Activated naive CD4-positive, alpha-beta T cell treated with anti-CD3 and anti-CD28 coated beads, Interleukin-2, amount 50 U/mL, for 16 hours (primary cell): ENCODE results near the gene SFT2D2.

Source experiments
- DNase-seq: peaks from one replicate; pipeline ENCODE4 v3.0.0-alpha.2; 2020

The SFT2D2 gene

DNA sequence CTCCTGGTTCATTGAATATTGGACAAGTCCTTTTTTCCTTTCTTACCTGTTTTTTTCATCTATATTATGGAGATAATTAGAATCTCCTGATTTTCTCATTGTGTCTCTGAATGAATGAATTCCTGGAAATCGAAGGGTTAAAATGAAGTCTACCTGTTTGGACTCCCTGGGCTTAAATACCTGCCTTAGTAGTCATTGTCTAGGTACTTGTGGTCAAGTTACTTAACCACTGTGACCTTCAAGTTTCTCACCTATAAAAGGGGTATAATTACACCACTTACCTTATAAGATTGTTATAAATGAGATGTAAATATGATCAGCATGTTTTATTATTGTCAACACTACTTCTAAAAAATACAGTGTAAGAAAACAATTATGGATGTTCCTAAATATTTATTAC, 45.8 kb downstream of the SFT2D2 start:
- DNase-seq, result no peak

DNA sequence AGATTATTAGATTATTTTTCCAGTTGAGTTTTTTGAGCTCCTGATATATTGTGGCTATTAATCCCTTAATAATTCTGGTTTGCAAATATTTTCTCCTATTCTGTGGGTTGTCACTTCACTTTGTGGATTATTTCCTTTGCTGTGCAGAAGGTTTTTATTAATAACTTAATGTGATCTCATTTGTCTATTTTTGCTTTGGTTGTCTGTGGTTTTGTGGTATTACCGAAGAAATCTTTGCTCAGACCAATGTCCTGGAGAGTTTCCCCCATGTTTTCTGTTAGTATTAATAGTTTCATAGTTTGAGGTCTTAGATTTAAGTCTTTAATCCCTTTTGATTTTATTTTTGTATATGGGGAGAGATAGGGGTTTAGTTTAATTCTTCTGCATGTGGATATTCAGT, 47.8 kb downstream of the SFT2D2 start:
- DNase-seq, result no peak

DNA sequence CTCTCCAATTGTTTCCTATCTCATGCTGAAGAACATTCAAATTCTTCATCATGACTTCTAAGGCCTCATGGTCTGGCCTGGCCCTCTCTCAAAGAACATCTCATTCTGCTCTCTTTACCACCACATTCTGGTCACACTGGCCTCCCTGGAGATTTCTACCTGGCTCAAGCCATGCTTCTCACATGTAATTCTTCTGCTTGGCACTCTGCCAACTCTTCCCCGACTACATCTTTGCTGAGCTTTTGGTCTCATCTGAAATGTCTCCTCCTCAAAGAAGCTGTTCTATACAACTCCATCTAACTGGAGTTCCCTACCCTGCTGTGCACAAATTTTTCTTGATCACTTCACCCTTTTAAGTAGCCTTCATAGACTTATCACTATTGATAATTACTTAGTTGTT, 53.4 kb downstream of the SFT2D2 start:
- DNase-seq, result no peak

DNA sequence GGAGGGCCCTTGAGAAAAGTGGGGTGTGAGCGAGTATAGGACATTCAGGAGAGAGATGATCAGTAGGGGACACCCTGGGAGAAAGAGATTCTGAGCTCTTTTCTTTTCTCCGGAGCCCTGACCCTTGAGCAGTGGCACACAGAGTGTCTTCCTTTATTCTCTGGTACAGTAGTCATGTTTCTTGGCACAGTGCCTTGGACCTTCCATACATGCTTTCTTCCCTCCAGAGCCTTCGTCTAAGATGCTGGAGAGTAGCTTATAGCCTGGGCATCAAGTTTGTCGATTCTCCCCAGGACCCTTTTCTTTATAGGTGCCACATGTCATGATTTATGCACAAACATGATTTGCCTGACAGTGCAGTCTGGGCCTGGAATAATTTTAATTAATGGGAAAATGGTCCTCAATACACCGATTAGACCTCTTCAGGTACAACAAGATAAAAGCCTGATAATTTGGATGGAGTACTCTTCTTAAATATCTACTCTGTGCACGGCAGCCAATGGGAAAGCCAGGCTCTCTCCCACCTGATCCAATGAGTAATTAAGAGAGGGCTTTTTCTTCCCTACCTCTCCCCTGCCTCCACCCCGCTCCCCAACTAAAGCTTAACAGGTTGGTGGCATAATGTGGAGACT, 54.6 kb downstream of the SFT2D2 start, which contains the start of gene TBX19:
TBX19 (plus strand) TSS at position 582 of the 632 bp plus-strand sequence. CDS start 214 bp downstream, outside the sequence.
- no peak for DNase-seq

DNA sequence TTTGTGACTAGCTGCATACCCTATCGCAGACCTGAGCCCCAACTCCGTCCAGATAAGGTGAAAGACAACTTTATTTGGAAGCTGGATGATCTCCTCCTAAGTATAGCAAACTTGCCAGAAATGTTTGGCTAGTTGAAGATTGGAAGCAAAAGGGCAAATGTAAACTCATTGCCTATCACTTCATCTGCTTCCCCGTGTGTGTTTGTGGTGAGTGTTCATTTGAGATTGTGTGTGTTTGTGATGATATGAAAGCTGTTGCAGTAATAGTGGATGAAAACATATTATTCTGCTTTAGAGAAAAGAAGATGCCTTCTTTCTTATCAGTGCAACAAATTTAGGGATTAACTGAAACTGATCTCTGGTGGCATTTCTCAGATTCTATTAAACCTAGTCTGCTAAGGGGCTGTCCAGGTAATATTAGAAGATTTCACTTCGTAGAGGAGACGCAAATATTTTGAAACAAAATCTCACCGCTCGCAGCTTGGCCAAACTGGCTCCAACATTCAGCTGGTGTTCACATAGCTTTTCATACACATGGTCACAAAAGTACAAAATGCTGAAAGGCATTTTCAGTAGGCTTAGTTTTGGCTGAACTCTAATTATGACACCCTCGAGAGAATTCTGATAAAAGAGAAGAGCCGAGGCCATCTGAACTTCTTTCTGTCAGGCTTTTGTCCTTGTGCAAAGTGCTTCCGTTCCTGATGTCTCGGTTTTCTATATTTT, 56.0 kb downstream of the SFT2D2 start:
- DNase-seq, result no peak

DNA sequence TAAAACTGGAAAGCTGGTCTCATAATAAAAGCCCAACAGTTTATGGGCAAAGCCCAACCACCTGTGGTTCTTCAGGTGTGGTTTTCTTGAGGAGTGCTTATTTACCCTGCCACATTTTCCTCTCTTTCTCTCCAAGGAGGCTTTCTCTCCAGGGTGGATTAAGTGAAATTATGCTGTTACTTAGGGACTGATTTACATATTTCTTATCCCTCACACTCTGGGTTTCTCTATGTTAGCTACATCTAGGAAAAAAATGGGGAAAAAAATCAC, 59.7 kb downstream of the SFT2D2 start:
- DNase-seq, result no peak

DNA sequence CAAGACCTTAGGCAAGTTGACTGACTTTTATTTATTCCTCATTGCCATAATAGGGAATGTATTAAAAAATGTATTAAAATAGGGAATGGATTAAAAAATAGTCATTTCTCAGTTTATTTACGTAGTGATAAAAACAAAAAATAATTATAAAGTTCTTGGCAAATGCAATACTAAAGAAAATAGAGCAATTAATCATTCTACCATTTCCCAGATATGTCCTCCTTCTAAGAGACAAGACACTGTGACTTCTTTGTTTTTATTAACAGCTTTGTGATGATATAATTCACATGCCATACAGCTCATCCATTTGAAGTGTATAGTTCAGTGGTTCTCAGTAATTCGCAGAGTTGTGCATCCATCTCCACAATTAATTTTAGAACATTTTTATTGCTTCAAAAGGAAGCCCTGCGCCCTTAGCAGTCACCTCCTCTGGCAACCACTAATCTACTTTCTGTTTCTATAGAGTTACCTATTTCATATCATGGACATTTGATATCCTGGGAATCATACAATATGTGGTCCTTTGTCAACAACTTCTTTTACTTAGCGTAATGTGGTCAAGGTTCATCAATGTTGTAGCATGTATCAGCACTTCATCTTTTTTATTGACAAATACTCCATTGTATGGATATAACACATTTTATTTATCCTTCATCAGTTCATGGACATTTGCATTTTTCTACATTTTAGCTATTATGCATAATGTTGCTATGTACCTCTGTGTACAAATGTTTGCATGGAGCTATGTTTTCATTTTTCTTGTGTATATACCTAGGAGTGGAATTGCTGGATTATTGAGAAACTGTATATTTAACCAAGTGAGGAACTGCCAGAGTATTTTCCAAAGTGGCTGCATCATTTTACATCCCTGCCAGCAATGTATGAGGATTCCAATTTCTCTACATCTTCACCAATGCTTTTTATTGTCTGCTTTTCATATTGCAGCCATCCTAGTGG, 60.4 kb downstream of the SFT2D2 start:
- DNase-seq, result no peak

DNA sequence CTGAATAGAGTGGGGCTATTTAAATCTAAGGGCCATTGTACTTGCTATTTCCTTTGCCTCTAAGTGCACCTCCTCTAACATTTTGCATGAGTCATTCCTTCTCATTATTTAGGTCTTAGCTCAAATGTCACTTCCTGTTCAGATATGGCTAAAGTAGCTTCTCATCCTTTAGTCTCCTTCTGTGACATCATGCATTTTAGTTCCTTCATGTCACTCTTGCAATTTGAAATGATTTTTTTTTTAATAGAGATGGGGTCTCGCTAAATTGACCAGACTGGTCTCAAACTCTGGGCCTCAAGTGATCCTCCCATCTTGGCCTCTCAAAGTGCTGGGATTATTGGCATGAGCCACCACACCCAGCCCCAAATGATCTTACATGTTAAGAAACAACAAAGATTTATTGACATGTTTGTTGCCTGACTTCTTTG, 61.4 kb downstream of the SFT2D2 start:
- DNase-seq, result no peak

DNA sequence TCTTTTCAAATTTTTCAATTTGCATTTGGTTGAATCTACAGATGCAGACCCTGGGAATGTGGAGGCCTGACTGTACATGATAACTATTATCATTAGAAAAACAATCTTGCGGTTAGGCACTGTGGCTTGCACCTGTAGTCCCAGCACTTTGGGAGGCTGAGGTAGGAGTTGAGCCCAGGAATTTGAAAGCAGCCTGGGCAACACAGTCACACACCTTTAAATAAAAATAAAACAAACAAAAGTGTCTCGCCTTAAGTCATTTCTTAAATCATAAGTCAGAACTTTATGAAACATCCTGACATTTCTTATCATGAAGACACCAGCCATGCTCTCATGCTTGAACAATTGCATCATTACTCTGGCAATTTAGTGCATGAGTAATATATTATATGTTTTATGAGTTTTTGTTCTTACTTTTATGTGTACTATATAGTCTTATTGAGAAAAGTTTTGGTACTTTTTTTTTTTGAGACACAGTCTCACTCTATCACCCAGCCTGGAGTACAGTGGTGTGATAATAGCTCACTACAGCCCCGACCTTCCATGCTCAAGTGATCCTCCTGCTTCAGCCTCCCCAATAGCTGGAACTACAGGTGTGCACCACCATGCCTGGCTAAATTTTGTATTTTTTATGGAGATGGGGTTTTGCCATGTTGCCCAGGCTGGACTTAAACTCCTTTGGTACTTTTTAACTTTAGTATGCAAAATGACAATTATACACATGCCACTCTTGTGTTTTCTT, 62.7 kb downstream of the SFT2D2 start:
- DNase-seq, result no peak

DNA sequence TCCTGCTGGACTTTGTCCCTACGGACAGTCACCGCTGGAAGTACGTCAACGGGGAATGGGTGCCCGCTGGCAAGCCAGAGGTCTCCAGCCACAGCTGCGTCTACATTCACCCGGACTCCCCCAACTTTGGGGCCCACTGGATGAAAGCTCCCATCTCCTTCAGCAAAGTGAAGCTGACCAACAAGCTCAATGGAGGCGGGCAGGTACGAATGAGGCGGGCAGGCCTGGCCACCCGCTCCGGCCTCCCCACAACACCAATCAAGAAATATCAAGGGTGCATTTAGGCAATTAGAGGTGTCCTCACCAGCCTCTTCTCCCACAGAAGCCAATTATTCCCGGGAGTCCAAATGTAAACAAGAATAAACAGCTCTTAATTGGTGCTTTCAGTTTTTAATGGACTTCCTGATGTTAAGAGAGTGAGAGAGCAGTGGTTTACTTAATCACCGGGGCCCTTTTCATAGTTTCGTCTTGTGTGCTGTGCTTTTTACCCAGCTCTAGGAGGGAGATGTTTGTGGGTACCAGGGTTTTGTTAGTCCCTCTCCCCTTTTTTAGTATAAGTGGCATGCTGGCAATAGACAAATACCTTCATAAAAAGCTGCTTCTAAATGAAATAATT, 65.5 kb downstream of the SFT2D2 start:
- no peak for DNase-seq

DNA sequence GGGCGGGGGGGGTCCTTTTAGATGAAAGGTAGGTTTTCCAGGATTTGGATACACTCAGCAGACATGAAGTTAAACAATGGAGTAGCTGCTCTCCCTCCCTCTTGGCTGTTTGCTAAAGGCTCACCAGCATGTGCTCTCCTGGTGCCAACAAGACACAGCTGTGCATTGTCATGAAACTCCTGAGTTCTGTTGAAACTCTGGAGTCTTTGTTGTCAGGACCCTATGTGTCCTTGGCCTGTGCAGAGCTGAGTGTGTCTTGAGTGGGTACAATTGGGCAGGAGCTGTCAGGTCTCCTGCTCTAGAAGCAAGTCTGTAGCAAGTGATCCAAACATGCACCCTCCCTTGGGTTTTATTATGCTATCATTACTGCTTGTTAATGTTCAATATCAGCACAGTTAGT, 67.6 kb downstream of the SFT2D2 start:
- DNase-seq, result no peak

DNA sequence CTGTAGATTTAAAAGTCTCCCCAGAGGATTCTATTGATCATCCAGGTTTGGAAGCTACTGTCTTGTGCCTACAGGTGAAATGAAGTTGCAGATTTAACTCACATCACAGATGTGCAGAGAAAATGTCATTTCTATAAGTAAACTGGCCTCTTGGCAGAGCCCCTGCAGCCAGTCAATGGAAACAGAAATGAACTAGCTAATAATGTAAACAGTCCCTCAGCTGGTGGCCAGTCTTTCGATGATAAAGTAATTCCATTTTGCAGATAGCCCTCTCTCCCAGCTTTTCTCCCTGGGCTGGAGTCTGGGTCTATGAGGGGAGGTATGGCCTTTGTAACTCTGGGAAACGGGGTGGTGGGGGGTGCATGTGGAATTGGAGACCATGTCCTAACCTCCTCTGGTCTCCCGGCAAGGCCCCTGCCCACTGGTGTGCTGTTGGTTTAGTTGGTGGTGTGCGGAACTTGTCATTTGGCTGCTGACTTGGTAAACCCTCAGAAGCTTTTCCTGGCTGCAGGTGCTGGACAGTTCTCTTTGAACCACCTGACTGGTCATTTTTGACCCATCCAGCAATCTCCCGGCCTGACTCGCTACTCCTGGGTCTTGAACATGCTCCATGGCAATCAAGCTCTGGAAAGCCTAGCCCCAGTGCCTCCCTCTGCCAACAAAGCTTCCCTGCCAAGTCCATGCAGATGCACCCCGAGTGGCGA, 69.8 kb downstream of the SFT2D2 start:
- DNase-seq, result no peak

DNA sequence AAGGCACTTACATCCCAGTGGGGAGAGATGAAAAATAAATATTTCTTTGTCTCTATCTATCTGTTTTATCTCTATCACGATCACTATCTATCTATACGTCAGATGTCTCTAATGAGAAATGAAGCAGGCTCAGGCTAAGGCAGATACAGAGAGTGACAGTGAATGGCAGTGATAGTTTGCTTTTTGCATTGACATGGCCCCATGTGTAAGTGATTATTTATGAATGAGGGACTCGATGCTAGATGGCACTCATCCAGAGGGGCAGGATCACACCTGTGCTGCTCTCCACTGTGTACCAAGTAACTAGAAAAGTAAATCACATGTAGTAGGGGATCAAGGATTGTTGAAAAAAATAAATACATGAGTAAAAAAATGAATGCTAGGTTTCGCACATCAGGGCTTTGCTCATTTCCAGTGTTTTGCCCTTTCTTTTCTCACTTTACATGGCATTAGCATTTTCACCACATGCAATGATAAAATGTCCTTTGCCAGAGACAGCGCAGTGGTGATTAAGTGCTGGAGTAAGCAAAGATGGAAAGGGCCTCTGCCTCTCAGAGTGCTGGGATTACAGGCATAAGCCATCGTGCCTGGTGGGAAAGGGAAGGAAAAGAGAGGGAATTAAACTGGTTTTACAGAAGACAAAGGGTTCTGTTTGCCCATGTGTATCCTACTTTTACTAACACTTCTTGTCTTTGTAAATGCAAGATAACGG, 71.4 kb downstream of the SFT2D2 start:
- DNase-seq, result no peak

DNA sequence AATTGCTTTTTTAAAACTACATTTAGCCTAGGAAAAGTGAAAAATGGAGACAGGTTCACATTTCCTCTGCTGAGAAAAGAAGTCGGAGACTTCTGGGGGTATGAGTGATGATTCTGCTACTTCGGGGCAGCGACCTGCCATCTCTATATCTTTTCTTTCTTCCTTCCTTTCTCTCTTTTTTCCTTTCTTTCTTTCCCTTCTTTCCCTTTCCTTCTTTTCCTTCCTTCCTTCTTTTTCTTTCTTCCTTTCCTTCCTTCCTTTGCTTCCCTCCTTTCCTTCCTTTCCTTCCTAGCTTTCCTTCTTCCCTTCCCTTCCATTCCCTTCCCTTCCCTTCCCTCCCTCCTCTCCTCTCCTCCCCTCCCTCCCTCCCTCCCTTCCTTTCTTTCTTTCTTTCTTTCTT, 72.6 kb downstream of the SFT2D2 start:
- no peak for DNase-seq

DNA sequence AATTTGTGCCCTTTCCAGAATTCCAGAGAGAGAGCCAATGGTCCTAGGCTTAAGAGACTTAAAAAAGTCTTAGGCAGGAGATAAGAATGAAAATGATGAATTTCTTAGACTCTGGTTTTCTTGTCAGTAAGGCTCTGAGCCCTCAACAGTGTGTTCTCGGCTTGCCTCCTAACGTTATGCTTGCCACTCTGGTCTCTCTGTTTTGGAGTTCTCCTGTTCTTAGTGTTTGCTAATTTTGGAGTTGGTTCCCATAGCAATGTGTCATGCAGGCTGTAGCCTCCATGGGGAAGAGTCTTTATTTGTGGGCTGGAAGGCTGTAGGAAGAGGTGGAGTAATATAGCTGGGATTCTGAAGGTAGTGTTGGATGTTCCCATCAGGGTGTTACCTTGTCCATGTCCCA, 74.8 kb downstream of the SFT2D2 start:
- DNase-seq, result no peak

DNA sequence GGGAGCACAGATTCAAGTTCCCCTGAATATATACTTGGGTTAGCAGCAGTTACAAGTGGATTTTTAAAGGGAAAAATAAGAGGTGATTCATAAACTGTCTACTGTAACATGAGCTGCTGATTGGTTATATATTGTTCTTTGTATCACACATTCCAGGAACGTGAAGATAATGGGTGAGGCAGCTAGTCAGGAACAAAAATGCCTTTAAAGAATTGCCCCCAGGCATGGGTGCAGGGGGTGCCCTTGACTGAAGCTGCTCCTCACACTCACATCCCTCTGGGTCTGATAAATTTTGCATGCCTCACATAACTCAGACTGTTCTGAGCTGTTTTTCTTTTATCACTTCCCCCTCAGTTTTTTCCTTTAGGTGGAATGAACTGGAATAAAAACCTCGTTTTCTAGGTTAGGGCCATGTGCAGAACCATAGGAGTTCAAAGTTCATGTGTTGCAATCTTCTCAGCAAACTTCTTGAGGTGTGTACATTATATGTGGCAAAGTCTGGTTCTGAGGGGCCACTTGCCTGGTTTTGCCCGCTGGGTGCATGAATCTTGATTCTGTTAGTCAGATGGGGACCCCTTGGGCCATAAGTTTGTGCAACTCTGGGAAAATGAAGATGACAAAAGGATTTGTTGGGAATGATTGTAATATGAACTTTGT, 76.0 kb downstream of the SFT2D2 start:
- DNase-seq, result no peak
